RWPE1 (cell line): ENCODE results near the gene EFNA3.
A peak's percentile ranks its signal among the peaks of the same experiment; 100 is the strongest.

Experiments
- CTCF ChIA-PET: fragments of 350-600 bp; sonication (Branson Sonifier 250); formaldehyde crosslinking; extraction: SDS; loops from one replicate; lab custom pipeline; 2021; lab: Yijun Ruan, JAX
- POLR2A ChIA-PET: fragments of 400-600 bp; formaldehyde crosslinking; extraction: SDS; loops from one replicate; lab custom pipeline; 2020; ENCODE audit warnings: antibody characterized with exemption; ENCODE audit not compliant: low non-redundant PET; lab: Yijun Ruan, JAX
- DNase-seq: peaks from one replicate; pipeline ENCODE4 v3.0.0; 2012; ENCODE audit warnings: low spot score
- H3K27ac ChIP-seq: fragments of 450-650 bp; 2 replicates; pipeline ENCODE4 v1.5.1; 2017
- CTCF ChIP-seq: fragments of 450-650 bp; conservative IDR thresholded peaks from 2 replicates; pipeline ENCODE4 v1.5.1; 2017; ENCODE audit warnings: low read depth, mild to moderate bottlenecking

Gene EFNA3

GRCh38 chr1:155136748-155137147 is 58.1 kb downstream of the EFNA3 start:
- ChIA-PET POLR2A (interaction anchor here (2.9 kb wide), 1 partner anchor 11 kb away, joined by 14 read pairs; no protein-coding TSS in a partner anchor), CTCF (interaction anchor here (0.7 to 1.8 kb wide), 3 partner anchors 31 to 51 kb away, joined by 4 to 5 read pairs (median 4); no protein-coding TSS in a partner anchor)
- H3K27ac ChIP-seq, result peak overlapping the region; percentile 99
- DNase-seq, result no peak
- no peak for TF ChIP-seq CTCF
